ENCODE measurements around the gene LHB.
A peak's percentile ranks its signal among the peaks of the same experiment; 100 is the strongest.
"Not testable (repeated sequence)": the region's sequence is repeated elsewhere in the genome, so short reads cannot be mapped to it uniquely, and the experiment has no call there.

LHB gene

GRCh38 chr19:49038557-49039276 is 21.8 kb upstream of the LHB start:
- DNase-seq (ENCODE audit: low spot score) (peak; percentile 72), FAIRE-seq (peak; percentile 53)

DNA sequence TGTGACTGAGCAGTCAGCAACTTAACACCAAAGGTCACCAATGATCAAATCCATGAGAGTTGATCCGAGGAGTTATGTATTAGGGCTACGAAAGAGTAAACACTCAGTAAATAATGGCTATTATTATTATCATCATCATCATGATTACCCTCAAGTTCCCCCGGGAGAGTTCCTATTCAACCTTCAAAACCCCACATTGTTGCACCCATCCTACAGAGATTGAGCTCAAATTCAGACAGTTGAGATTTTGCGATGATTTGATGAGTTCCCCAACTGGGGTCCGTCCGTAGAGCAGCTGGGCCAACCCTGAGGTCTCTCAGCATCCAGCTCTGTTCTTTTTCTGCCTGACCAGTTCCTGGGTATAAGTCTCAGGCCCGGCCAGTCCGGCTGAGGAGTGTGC is 21.2 kb upstream of the LHB start:
- DNase-seq (ENCODE audit: low spot score); FAIRE-seq: not testable (repeated sequence)

DNA sequence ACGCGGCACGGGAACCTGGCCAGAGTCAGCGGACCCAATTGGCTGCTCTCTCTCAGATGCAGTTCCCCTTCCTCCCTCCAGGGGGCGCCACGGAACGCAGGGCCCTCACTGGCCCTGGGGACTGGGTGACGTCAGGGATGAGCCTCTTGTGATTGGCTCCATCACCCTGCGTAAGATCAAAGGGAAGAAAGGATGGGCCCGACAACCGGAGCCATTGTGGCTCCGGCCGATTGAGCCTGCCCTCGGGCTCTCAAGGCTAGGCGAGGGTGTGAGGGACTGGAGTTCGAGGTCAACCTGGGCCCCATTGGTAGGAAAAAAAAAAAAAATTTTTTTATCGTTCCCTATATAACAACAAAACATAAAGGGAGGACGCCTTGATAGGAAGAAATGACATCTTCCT is 19.9 kb upstream of the LHB start, which contains the start of gene CGB1:
TSS of gene CGB1 (minus strand) at position 81 of the 400 bp plus-strand sequence. CDS start 184 bp downstream, outside the sequence.
- not testable (repeated sequence) for FAIRE-seq; DNase-seq (ENCODE audit: low spot score)

- not testable (repeated sequence) for FAIRE-seq; DNase-seq (ENCODE audit: low spot score)
Measured at GRCh38 chr19:49031642-49032301, 14.9 kb upstream of the LHB start, which contains the start of gene CGB2. Gene CGB2, plus strand, starts transcription at chr19:49031890. Its CDS starts 206 bp downstream, at chr19:49032096.

DNA sequence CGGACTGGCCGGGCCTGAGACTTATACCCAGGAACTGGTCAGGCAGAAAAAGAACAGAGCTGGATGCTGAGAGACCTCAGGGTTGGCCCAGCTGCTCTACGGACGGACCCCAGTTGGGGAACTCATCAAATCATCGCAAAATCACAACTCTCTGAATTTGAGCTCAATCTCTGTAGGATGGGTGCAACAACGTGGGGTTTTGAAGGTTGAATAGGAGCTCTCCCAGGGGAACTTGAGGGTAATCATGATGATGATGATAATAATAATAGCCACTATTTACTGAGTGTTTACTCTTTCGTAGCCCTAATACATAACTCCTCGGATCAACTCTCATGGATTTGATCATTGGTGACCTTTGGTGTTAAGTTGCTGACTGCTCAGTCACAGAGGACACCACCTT is 13.4 kb upstream of the LHB start:
- DNase-seq (ENCODE audit: low spot score); FAIRE-seq: not testable (repeated sequence)

DNA sequence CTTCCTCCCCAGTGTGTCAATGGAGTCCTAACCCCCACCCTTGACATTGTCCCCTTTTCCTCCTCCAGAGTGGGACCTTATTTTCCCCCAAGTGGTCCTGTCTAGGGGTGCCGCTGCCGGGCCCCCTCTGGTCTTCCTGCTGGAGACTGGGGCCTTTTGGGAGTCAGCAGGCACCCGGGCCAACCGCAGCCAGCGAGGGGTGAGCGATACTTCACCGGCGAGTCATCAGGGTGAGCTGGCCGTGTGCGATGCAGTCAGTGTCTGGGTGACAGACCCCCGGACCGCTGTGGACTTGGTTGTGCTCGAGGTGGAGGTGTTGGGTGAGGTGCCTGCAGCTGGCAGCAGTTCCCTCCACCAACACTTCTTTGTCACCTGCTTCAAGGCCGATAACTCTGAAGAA is 12.9 kb upstream of the LHB start:
- FAIRE-seq: not testable (repeated sequence)

GRCh38 chr19:49028686-49029085 is 11.8 kb upstream of the LHB start:
- DNase-seq (ENCODE audit: low spot score); FAIRE-seq: not testable (repeated sequence)

More for the DNA sequence above, 12.9 kb upstream of the LHB start:
- not testable (repeated sequence) for DNase-seq (ENCODE audit: low spot score)

DNA sequence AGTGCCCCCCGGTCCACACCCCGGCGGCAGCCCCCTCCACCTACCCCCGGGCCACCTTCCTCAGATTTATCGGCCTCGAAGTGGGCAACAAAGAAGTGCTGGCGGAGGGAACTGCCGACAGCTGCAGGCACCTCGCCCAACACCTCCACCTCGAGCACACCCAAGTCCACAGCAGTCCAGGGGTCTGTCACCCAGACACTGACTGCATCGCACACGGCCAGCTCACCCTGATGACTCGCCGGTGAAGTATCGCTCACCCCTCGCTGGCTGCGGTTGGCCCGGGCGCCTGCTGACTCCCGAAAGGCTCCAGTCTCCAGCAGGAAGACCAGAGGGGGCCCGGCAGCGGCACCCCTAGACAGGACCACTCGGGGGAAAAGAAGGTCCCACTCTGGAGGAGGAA is 8.7 kb upstream of the LHB start:
- DNase-seq (ENCODE audit: low spot score): not testable (repeated sequence)
- FAIRE-seq: peak; percentile 30

GRCh38 chr19:49025088-49025487 is 8.2 kb upstream of the LHB start:
- FAIRE-seq; DNase-seq (ENCODE audit: low spot score): not testable (repeated sequence)

DNA sequence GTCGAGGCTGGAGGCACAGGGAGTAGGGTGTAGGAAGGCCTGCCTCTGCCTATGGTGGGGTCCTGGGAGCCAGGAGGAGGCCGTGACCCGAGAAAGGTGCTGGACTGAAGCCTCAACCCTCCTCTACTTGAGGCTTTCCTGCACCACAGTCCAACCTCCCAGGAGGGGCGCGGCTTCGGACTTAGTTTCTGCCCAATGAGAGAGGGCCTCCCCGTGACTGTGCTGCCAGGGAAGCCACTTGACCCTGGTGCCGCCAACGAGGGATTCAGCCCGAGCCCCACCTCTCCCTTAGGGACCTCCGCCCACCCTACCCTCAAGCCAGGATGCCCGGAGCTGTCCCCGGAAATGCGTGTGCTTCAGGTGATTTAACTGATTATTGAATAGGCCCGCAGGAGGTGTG is 7.3 kb upstream of the LHB start, which contains the start of gene CGB3:
TSS of gene CGB3 (minus strand) at position 101 of the 400 bp plus-strand sequence. CDS start 362 bp downstream, outside the sequence.
- DNase-seq (ENCODE audit: low spot score); FAIRE-seq: not testable (repeated sequence)

DNA sequence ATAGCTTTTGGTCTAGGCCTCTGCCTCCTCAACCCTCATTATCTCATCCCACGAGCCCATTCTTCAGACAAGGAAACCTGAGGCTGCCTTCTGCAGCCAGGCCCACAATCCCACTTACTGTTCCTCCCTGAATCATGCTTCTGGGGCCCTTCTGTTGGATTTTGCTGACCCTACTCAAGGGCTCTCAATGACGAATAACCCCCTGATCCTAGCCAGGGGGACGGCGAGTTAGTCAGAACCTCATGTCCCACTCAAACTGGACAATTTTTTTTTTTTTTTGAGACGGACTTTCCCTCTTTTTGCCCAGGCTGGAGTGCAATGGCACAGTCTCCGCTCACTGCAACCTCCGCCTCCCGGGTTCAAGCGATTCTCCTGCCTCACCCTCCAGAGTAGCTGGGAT is 5.2 kb upstream of the LHB start:
- DNase-seq (ENCODE audit: low spot score): no peak
- FAIRE-seq: no peak

- DNase-seq (ENCODE audit: low spot score): no peak
- no peak for FAIRE-seq
Measured at GRCh38 chr19:49020931-49021895, 4.3 kb upstream of the LHB start.

DNA sequence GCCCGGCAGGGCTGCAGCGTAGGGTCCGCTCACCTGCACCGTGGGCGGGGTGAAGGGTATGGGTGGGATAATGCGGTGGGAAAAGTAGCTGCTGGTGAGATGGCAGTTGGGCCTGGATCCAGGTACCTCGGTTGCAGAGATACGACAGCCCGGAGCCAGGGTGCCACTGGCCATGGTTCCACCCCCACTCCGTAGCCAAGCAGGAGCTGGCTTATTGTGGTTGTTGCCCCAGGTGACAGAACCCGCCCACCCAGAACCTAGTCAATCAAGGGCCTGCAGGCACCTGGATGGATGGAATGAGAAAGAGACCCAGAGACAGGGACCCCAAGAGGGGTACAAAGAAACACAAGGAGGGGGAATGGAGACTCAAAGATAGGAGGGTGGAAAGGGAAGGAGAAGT is 3.5 kb upstream of the LHB start:
- DNase-seq (ENCODE audit: low spot score): no peak
- no peak for FAIRE-seq

DNA sequence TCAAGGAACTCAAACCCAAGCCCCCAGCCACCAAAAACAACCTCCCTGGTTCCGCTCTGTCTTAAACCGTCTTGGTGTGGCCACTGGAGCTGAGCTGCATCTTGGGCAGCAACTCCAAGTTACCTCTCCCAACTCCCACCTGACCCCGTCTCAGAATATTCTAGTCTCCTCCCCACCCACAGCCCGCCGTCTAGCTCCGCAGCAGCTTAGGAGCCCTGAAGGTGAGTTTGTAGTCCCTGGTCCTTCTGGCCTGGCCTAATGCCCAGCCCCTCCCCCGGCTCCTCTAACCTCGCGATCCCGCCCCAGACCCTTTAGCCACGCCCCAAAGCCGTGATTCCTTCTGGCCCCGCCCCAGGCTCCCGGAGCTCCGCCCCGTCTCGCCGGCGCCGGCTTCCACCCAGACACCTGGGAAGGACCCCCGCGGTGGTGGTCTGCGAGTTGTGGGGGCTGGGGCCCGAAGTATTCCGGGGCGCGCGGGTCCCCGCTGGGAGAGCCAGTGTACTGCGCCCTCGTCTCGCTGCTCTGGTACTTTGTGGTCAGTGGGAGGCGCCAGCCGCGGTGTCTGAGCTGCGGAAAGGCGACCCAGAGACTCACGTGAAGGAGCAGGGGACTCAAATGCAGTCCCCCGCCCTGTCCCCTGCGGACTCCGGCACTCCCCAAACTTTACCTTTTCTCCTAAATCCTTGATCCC is 2.5 kb upstream of the LHB start:
- DNase-seq (ENCODE audit: low spot score): no peak
- FAIRE-seq: no peak

DNA sequence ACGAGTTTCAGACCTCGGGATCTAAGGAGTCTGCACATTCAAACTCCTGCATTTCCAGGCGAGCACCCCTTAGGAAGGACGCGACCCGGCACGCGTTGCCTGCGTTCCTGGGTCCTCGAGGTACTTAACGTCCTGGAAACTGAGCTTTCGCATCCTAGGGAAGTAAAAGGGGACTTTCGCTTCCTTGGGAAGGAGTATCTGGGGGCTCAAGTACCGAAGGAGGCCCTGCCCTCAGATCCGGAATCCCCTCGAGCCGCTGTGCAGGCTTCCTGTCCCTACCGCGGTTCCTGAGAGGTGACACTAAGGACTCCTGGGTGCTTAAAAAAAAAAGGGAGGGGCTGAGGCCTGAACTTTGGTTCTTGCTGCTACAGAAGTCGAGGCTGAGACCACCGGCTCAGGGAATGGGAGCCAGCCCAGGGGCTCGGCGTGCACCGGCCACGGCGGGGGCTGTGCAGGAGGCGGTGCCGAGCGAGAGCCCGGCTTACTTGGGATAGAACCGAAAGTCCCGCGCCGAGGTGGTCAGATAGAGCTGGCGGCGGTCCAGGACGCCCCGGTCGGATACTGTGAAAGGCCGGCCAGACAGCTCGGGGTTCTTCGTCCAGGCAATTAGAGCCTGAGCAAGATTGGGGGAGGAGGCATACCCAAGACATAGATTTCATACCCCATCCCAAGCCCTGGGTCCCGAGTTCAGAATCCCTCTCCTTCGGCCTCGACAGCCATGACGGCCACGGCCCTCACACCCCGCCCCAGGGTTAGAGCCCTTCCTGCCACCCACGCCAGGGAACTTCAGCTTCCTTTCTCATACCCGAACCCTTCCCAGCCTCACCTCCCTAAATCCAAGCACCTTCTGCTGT is 1.7 kb upstream of the LHB start:
- peak; percentile 23 for FAIRE-seq
- not testable (repeated sequence) for DNase-seq (ENCODE audit: low spot score)

GRCh38 chr19:49017666-49018351 is 918 bp upstream of the LHB start:
- DNase-seq (ENCODE audit: low spot score) (no peak), FAIRE-seq (no peak)

DNA sequence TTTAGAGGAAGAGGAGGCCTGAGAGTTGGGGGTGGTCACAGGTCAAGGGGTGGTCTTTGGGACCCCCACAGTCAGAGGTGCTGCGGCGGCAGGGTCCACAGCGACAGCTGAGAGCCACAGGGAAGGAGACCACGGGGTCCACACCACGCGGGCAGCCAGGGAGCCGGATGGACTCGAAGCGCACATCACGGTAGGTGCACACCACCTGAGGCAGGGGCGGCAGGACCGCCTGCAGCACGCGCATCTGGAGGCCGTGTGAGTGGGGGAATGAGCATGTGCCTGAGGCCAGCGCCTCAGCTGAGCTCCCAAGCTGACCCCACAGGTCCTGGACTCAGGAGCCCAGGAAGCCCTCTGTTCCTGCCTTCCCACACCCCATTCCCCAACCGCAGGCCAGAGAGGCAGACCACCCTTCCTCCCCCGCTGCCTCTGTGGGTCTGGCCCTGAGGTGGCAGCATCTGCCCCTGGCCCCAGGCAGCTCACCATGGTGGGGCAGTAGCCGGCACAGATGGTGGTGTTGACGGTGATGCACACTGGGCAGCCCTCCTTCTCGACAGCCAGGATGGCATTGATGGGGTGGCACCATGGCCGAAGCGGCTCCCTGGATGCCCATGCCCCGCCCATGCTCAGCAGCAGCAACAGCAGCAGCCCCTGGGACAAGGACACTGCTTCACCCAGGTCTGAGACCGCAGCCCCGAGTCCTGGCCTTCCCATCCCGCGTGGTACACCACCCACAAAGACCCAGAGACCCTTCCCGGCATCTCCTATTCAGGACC is 638 bp downstream of the LHB start:
- DNase-seq (ENCODE audit: low spot score) (no peak), FAIRE-seq (no peak)

DNA sequence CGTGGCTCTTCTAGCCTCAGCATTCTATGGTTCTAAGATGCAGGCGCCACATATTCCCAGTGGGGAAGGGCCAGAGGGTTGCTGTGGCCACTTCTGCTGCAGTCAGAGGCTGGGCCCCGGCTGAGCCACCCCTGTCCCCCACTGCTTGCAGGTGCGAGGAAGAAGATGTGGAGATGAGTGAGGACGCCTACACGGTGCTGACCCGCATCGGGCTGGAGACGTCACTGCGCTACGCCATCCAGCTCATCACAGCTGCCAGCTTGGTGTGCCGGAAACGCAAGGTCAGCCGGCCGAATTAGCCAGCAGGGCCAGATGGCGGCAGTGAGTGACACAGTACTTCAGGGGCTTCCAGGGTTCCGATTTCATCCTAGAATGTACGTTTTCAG is 2.0 kb downstream of the LHB start:
- no peak for FAIRE-seq
- no peak for DNase-seq (ENCODE audit: low spot score)

Measured in urothelium cell line (cell line).